22Rv1 (cell line): ENCODE results near the gene CDK11B.

Experiments
- ZFX ChIP-seq: fragments of 450-650 bp; IDR thresholded peaks from 2 replicates; pipeline ENCODE4 v1.6.1; 2017; ENCODE audit warnings: antibody characterized with exemption, borderline replicate concordance
- TF ChIP-seq, protein P1 (sequence below): fragments of 450-650 bp; IDR thresholded peaks from 2 replicates; pipeline ENCODE4 v1.5.1; 2017; ENCODE audit warnings: mild to moderate bottlenecking

DNA sequence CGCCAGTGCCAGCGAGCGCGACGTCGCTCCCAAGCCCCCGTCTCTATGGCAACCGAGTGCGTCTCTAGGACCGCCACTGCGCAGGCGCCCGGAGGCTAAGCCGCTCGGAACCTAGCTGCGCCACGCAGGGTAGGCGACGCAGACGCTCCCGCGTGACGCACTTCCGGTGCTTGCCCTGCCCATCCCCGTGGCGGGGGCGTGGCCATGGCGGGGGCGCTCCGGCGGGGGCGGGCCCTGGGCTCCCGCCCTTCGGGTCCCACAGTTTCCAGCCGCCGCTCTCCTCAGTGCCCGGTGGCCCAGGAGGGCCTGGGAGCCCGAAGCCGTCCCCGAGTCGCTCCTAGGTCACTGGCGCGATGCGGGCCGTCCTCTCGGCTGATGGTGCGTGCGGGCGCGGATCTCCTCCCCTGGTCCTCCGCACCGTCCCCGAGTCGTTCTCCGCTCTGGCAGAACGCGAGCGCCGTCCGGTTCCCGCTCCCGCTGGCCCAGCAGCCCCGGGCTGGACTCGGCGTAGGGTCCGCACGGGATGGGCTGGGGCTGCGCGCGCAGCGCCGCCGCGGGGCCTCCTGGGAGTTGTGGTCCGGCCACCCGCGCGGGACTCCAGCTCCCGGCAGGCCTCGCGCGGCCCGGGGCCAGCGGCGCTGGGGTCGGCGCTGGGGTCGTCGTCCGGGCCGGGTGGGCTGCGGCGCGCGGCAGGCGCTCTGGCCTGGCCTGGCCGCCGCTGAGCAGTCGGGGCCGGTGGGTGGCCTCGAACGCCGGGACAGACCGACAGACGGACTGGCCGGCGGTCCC lies 43.4 kb downstream of the CDK11B start, which contains the start of gene MIB2:
- no peak for TF ChIP-seq ZFX
- TF ChIP-seq, protein P1, sequence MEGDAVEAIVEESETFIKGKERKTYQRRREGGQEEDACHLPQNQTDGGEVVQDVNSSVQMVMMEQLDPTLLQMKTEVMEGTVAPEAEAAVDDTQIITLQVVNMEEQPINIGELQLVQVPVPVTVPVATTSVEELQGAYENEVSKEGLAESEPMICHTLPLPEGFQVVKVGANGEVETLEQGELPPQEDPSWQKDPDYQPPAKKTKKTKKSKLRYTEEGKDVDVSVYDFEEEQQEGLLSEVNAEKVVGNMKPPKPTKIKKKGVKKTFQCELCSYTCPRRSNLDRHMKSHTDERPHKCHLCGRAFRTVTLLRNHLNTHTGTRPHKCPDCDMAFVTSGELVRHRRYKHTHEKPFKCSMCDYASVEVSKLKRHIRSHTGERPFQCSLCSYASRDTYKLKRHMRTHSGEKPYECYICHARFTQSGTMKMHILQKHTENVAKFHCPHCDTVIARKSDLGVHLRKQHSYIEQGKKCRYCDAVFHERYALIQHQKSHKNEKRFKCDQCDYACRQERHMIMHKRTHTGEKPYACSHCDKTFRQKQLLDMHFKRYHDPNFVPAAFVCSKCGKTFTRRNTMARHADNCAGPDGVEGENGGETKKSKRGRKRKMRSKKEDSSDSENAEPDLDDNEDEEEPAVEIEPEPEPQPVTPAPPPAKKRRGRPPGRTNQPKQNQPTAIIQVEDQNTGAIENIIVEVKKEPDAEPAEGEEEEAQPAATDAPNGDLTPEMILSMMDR, result no peak
